Endothelial cell of umbilical vein (primary cell): ENCODE results near the gene ABCB10. TPM values are rescaled to one million over a fixed set of nuclear protein-coding genes. Genes with fewer than 3 reads are reported as not detected.
"Not testable (repeated sequence)": the region's sequence is repeated elsewhere in the genome, so short reads cannot be mapped to it uniquely, and the experiment has no call there.

Experiments used
- BruUV-seq: library from RNA; stranded (reverse); fragments of 400-500 nt; replicated peaks from 2 replicates; lab custom pipeline; 2021; lab: Mats Ljungman, UMichigan
- CTCF ChIA-PET: fragments of 300-600, 350-600 bp; sonication (Branson Sonifier 250); formaldehyde crosslinking; loops from one replicate; lab custom pipeline; 2021; ENCODE audit warnings: antibody characterized with exemption, inconsistent platforms; lab: Charles Lee
- POLR2A ChIA-PET: fragments of 300-600, 350-600 bp; sonication (Branson Sonifier 250); formaldehyde crosslinking; loops from one replicate; lab custom pipeline; 2021; ENCODE audit warnings: antibody characterized with exemption, inconsistent platforms; lab: Charles Lee
- DNase-seq: peaks from one replicate; pipeline ENCODE4 v3.0.0-alpha.2; 2011; ENCODE audit warnings: low read depth, low spot score
- FAIRE-seq: peaks from 2 replicates; lab custom pipeline; 2011; peaks lifted over from hg19 to GRCh38; lab: Jason Lieb, UNC
- H2AFZ ChIP-seq: 2 replicates; pipeline ENCODE4 v1.6.0; 2012; ENCODE audit warnings: low read depth, low read length, control low read depth, inconsistent platforms
- H3K27ac ChIP-seq: 2 replicates; pipeline ENCODE4 v1.5.1; 2011; ENCODE audit warnings: low read depth, mild to moderate bottlenecking, control low read depth, low read length, moderate library complexity; ENCODE audit not compliant: insufficient read depth
- H3K27me3 ChIP-seq, 2 experiments: 2 replicates each; pipeline versions ENCODE4 v1.6.0 to v1.6.1; 2011; ENCODE audit warnings: low read length in 2 of 2, mixed read lengths in 1 of 2; ENCODE audit not compliant: control insufficient read depth in 2 of 2, insufficient read depth in 2 of 2
- H3K36me3 ChIP-seq, 2 experiments: 2 replicates in 1 of 2; 3 replicates in 1 of 2; pipeline ENCODE4 v1.5.1; 2011; ENCODE audit warnings: low read length in 2 of 2, mild to moderate bottlenecking in 1 of 2, moderate library complexity in 1 of 2; ENCODE audit not compliant: control insufficient read depth in 2 of 2, insufficient read depth in 2 of 2; ENCODE audit errors: extremely low read depth in 1 of 2
- H3K4me1 ChIP-seq: 3 replicates; pipeline ENCODE4 v1.5.1; 2011; ENCODE audit warnings: mild to moderate bottlenecking, low read length; ENCODE audit not compliant: control insufficient read depth, insufficient read depth; ENCODE audit errors: extremely low read depth
- H3K4me2 ChIP-seq: 2 replicates; pipeline ENCODE4 v1.6.1; 2011; ENCODE audit warnings: low read length, control low read depth, mixed read lengths; ENCODE audit not compliant: insufficient read depth
- H3K4me3 ChIP-seq, 3 experiments: fragments of 200-600 bp in 1 of 3; sonication (generic), shearing (Covaris generic) in 1 of 3; replicated peaks in 1 of 3; 2 replicates each; pipeline ENCODE4 v1.5.1; 2011 to 2016; ENCODE audit warnings: control low read depth in 3 of 3, low read length in 3 of 3, mild to moderate bottlenecking in 2 of 3, inconsistent platforms in 1 of 3, low read depth in 1 of 3, moderate library complexity in 1 of 3; ENCODE audit not compliant: insufficient read depth in 1 of 3
- H3K79me2 ChIP-seq: 2 replicates; pipeline ENCODE4 v1.6.0; 2012; ENCODE audit warnings: low read length, inconsistent platforms; ENCODE audit not compliant: control insufficient read depth, insufficient read depth
- H3K9ac ChIP-seq: replicated peaks from 2 replicates; pipeline ENCODE3; 2011; ENCODE audit warnings: low read length, control low read depth; ENCODE audit not compliant: insufficient read depth; ENCODE audit errors: extremely low read depth
- H3K9me1 ChIP-seq: replicated peaks from 3 replicates; pipeline ENCODE4 v1.6.0; 2011; ENCODE audit warnings: mild to moderate bottlenecking, low read length; ENCODE audit not compliant: control insufficient read depth, insufficient read depth; ENCODE audit errors: extremely low read depth
- H3K9me3 ChIP-seq: replicated peaks from 2 replicates; pipeline ENCODE4 v1.5.1; 2012; ENCODE audit warnings: low read length, inconsistent platforms; ENCODE audit not compliant: control insufficient read depth, insufficient read depth
- H4K20me1 ChIP-seq: replicated peaks from 2 replicates; pipeline ENCODE3; 2011; ENCODE audit warnings: mild to moderate bottlenecking, low read length; ENCODE audit not compliant: control insufficient read depth, insufficient read depth; ENCODE audit errors: extremely low read depth
- CTCF ChIP-seq, 2 donors: IDR thresholded peaks; 1 replicate in 1 of 2; 2 replicates in 1 of 2; pipeline ENCODE4 v1.5.1; 2011; ENCODE audit warnings: low read length in 2 of 2, mild to moderate bottlenecking in 2 of 2, moderate library complexity in 2 of 2, control low read depth in 1 of 2, inconsistent platforms in 1 of 2, low read depth in 1 of 2; ENCODE audit not compliant: insufficient read depth in 1 of 2; ENCODE audit errors: extremely low read depth in 1 of 2
- EZH2 ChIP-seq: IDR thresholded peaks from 2 replicates; pipeline ENCODE4 v1.6.1; 2012; ENCODE audit warnings: borderline replicate concordance, low read depth, mild to moderate bottlenecking, moderate library complexity, low read length, inconsistent platforms; ENCODE audit not compliant: severe bottlenecking
- FOS ChIP-seq: IDR thresholded peaks from 2 replicates; pipeline ENCODE4 v1.6.1; 2011; ENCODE audit warnings: mild to moderate bottlenecking, low read length, moderate library complexity, borderline replicate concordance; ENCODE audit not compliant: insufficient read depth
- GATA2 ChIP-seq: IDR thresholded peaks from 2 replicates; pipeline ENCODE4 v1.7.0; 2011; ENCODE audit warnings: low read depth, mild to moderate bottlenecking, moderate library complexity, mixed read lengths, low read length; ENCODE audit not compliant: insufficient read length, insufficient read depth
- JUN ChIP-seq: IDR thresholded peaks from 2 replicates; pipeline ENCODE4 v1.6.1; 2011; ENCODE audit warnings: borderline replicate concordance, low read depth; ENCODE audit not compliant: insufficient read length, insufficient read depth
- MAX ChIP-seq: IDR thresholded peaks from 2 replicates; pipeline ENCODE4 v1.6.1; 2011; ENCODE audit not compliant: insufficient read depth, insufficient read length
- MYC ChIP-seq: IDR thresholded peaks from one replicate; pipeline ENCODE4 v1.6.1; 2011; ENCODE audit warnings: mild to moderate bottlenecking, low read depth, low read length
- POLR2A ChIP-seq: IDR thresholded peaks from 2 replicates; pipeline ENCODE4 v1.6.1; 2012; ENCODE audit warnings: low read depth, mild to moderate bottlenecking, control low read depth, low read length
- POLR2AphosphoS5 ChIP-seq: IDR thresholded peaks from 2 replicates; pipeline ENCODE4 v1.6.1; 2012; ENCODE audit warnings: low read depth, mild to moderate bottlenecking, control low read depth, low read length, moderate library complexity; ENCODE audit not compliant: insufficient read depth
- dilution Hi-C: fragments of 300-500 bp; cut with MboI; formaldehyde crosslinking; loops from one replicate; pipeline ENCODE4 v1.15.0; 2019; ENCODE audit warnings: low sequenced_read_pairs; ENCODE audit not compliant: extremely low pct_ligation_motif_present
- intact Hi-C: fragments of 100-400 bp; cut with micrococcal nuclease; formaldehyde crosslinking; loops from one replicate; pipeline ENCODE4 v1.10.0; 2022
- polyA plus RNA-seq, 4 experiments: library from polyadenylated mRNA; depleted of rRNA in 3 of 4; stranded (reverse) in 3 of 4; unstranded in 1 of 4; fragments of >200 nt; gene quantifications; 2 replicates each; pipeline versions ENCODE4 v1.2.1 to v1.2.3, GENCODE V29; 2011 to 2012; ENCODE audit warnings: missing spikeins in 1 of 4
- total RNA-seq: library from RNA; stranded (reverse); gene quantifications from 2 replicates; pipeline ENCODE4 v1.2.3, GENCODE V29; 2021

The ABCB10 gene
- total and polyA plus RNA-seq, 2 donors (not counting 3 experiments of a cell fraction or from before 2014, with no cell fraction given), result 6.0 to 19.4 TPM

DNA sequence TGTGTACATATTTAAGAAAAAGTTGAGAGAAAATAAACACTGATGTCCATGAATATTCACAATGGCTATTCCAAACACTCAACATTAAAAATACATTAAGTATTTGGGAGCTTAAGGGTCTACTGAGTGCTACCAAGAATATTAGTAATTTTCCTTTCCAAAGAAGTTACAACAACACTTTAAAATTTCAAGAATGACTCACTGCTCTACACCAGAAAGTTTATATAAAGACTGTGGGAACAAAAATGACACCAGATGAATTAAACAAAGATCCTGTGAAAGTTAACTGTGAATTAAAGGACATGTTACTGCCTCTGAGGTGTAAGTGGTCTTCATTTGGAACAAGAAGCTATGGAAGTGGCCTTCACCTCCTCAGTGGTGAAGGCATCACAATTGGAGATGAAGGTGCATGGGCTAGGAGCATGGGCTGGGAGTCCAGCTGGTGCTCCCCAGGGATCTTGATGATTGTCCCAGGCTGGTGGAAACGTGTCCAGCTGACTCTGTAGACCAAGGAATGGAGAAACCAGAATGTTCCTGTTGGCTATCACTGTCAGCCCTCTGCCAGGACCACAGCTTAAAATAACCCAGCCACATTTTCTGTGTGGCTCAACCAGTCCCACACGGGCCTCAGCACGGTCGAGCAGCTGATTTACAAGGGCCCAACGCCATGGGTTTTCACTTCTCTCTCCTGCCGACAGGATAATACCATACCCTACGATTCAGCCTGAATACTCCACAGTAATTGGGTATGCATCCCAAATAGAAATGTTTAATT, 38.6 kb upstream of the ABCB10 start:
- Histone ChIP-seq H3K27ac (no peak overlapping the region), H3K27me3 (no peaks in the 10 kb centered on the region), H3K79me2 (peaks cover 22% of the 10 kb centered on the region), H4K20me1 (no peaks in the 10 kb centered on the region), H3K9ac (no peak overlapping the region), H3K36me3 (peaks cover 3 to 16% of the 10 kb centered on the region in 2 experiments), H2AFZ (no peak overlapping the region), H3K4me3 (no peak overlapping the region), H3K9me3 (no peaks in the 10 kb centered on the region), H3K4me1 (no peaks in the 10 kb centered on the region), H3K9me1 (no peaks in the 10 kb centered on the region), H3K4me2 (no peak overlapping the region)
- DNase-seq (no peak), FAIRE-seq (no peak)
- no peak for TF ChIP-seq POLR2AphosphoS5
- no peak for TF ChIP-seq GATA2
- no peak for TF ChIP-seq FOS
- no peak for TF ChIP-seq POLR2A
- TF ChIP-seq MYC, result no peak
- TF ChIP-seq MAX, result no peak
- no peak for TF ChIP-seq CTCF (IDR thresholded peaks at IDR 0.05; ENCODE audit: extremely low read depth in 1 of 2, insufficient read depth in 1 of 2, low read depth in 1 of 2, low read length in 2 of 2)
- TF ChIP-seq JUN, result no peak
- TF ChIP-seq EZH2, result no peak
- CTCF ChIA-PET, result interaction anchor here (0.7 to 1.4 kb wide), 4 partner anchors 14 to 40 kb away, joined by 3 to 5 read pairs (median 3); partner anchors contain the start of gene ABCB10
- POLR2A ChIA-PET, result no interaction called here
- dilution Hi-C loops, result no loop called here
- no TSS peak for BruUV-seq
- intact Hi-C loops, result no loop called here

DNA sequence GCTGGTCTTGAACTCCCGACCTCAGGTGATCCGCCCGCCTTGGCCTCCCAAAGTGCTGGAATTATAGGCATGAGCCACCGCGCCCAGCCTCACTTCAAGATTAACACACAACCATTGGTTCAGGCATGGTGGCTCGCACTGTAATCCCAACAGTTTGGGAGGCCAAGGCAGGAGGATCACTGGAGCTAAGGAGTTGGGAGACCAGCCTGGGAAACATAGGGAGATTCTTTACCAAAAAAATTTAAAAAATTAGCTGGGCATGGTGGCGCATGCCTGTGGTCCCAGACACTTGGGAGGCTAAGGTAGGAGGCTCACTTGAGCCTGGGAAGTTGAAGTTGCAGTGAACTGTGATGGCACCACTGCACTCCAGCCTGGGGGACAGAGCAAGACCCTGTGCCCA, 37.4 kb upstream of the ABCB10 start:
- H3K4me2 ChIP-seq, H3K4me3 ChIP-seq, H3K27me3 ChIP-seq, H4K20me1 ChIP-seq, dilution Hi-C loops, H3K9me1 ChIP-seq, intact Hi-C loops, BruUV-seq, H2AFZ ChIP-seq, H3K9me3 ChIP-seq, FAIRE-seq, H3K9ac ChIP-seq, DNase-seq, H3K4me1 ChIP-seq, H3K27ac ChIP-seq, POLR2A ChIA-PET: not testable (repeated sequence)
- Histone ChIP-seq H3K79me2 (peaks cover 20% of the 10 kb centered on the region), H3K36me3 (peaks cover 0 to 15% of the 10 kb centered on the region in 2 experiments)
- CTCF ChIA-PET, result interaction anchor here (0.7 to 1.4 kb wide), 3 partner anchors 12 to 39 kb away, joined by 3 to 5 read pairs (median 3); no protein-coding TSS in a partner anchor
